Activated naive CD8-positive, alpha-beta T cell (primary cell): ENCODE measurements around the gene RNU5D-1.
"Not testable (repeated sequence)": the region's sequence is repeated elsewhere in the genome, so short reads cannot be mapped to it uniquely, and the experiment has no call there.

Source experiments
- H3K27ac Mint-ChIP-seq: one replicate; pipeline ENCODE4 v1.8.0; 2021; ENCODE audit warnings: mixed read lengths
- H3K27me3 Mint-ChIP-seq: one replicate; pipeline ENCODE4 v1.8.0; 2021; ENCODE audit warnings: mixed read lengths
- H3K36me3 Mint-ChIP-seq: one replicate; pipeline ENCODE4 v1.8.0; 2021; ENCODE audit warnings: mixed read lengths
- H3K4me1 Mint-ChIP-seq: one replicate; pipeline ENCODE4 v1.8.0; 2021; ENCODE audit warnings: low read depth, mixed read lengths
- H3K4me3 Mint-ChIP-seq: one replicate; pipeline ENCODE4 v1.8.0; 2021; ENCODE audit warnings: mild to moderate bottlenecking, mixed read lengths
- H3K9me3 Mint-ChIP-seq: one replicate; pipeline ENCODE4 v1.8.0; 2021; ENCODE audit warnings: low read depth, mixed read lengths

RNU5D-1 gene

DNA sequence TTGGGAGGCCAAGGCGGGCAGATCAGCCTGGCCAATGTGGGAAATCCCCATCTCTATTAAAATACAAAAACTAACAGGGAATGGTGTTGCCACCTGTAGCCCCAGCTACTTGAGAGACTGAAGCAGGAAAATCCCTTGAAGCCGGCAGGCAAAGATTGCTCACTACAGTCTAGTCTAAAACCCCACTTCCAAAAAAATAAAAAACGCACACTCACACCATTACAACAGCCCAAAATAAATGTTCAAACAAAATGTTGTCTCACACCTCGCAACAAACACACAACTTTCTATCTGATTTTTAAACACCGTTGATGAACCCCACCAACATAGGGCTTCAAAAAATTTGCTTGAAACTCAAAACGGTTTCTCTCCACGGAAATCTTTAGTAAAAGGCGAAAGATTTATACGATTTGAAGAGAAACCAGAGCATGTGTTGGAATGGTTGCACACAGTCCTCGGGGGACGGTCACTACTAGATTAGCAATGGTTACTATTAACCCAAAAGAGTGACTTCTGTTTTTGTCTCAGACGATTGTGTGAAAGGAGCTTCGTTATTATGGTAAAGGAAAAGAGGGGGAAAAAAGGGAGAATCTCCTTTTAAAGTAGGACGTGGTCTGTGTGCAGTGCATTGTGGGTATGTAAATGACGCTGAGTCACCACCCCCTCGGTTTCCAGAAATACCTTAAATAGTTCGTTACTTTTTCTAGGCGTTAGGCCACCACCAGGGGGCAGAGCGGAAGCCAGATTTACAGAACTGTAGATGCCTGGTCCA is at the start of gene RNU5D-1:
Gene RNU5D-1, minus strand, starts transcription at position 430 of the 772 bp plus-strand sequence.
- Mint-ChIP-seq H3K36me3 (no peaks in the 10 kb centered on the region), H3K4me1 (peaks cover 36% of the 10 kb centered on the region), H3K4me3 (peak within 1 kb of the TSS; percentile 59), H3K27ac (peak within 1 kb of the TSS; percentile 100), H3K9me3 (no peaks in the 10 kb centered on the region), H3K27me3 (no peaks in the 10 kb centered on the region)

DNA sequence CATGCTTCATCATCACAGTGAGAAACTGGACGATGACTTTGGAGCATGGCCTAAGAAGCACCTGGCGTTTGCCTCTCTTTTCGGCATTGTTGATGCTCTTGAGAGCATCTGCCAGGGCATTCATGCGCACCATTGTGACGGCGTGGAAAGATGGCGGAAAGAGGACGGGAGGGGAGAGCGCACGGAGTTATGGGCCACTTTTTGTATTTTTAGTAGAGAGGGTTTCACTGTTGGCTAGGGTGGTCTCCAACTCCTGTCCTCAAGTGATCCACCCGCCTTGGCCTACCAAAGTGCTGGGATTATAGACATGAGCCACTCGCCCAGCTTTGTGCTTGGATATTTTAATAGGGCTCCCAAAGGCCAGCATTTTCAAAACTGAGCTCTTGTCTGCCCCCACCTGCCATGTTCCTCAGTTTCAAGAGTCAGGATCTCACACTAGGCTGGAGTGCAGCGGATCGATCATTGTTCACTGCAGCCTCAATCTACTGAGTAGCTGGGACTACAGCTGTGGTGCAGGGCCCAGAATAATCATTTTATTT is 49.7 kb upstream of the RNU5D-1 start:
- H3K27me3 Mint-ChIP-seq = no peaks in the 10 kb centered on the region
- peaks cover 29% of the 10 kb centered on the region for H3K36me3 Mint-ChIP-seq
- peak overlapping the region; percentile 61 for H3K27ac Mint-ChIP-seq
- H3K9me3 Mint-ChIP-seq = no peaks in the 10 kb centered on the region
- peak overlapping the region; percentile 51 for H3K4me3 Mint-ChIP-seq
- H3K4me1 Mint-ChIP-seq = peaks cover 48% of the 10 kb centered on the region

DNA sequence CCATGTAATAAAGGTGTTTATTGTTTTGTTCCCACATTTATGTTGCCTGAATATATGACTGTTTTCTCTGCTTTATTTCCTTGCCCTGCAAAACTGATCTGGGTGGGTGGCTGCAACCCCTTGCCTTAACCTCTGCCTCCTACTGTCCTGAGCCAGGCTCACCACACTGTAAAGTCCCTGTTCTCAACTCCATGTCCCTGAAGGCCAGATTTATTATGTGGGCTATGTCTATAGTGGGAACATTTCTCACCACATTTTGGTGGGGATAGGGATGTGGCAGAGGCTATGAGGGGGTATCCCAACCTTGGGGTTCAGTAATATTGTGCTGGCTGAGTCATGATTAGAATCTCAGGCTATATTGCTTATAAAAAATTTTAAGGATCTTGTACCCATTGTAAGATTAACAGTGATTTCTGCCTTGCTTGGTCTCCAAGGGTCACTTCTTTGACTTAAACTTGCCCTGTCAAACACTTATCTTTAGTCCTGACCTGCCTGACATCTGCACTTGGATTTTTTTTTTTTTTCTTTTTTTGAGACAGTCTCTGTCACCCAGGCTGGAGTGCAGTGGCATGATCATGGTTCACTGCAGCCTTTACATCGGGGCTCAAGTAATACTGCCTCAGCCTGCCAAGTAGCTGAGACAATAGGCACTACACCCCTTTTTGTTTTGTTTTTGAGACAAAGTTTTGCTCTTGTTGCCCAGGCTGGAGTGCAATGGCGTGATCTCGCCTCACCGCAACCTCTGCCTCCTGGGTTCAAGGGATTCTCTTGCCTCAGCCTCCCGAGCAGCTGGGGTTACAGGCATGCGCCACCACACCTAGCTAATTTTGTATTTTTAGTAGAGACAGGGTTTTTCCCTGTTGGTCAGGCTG is 48.0 kb upstream of the RNU5D-1 start:
- H3K4me3 Mint-ChIP-seq = peak overlapping the region; percentile 96
- no peaks in the 10 kb centered on the region for H3K9me3 Mint-ChIP-seq
- no peaks in the 10 kb centered on the region for H3K27me3 Mint-ChIP-seq
- H3K27ac Mint-ChIP-seq = peak overlapping the region; percentile 100
- peaks cover 44% of the 10 kb centered on the region for H3K4me1 Mint-ChIP-seq
- peaks cover 29% of the 10 kb centered on the region for H3K36me3 Mint-ChIP-seq

DNA sequence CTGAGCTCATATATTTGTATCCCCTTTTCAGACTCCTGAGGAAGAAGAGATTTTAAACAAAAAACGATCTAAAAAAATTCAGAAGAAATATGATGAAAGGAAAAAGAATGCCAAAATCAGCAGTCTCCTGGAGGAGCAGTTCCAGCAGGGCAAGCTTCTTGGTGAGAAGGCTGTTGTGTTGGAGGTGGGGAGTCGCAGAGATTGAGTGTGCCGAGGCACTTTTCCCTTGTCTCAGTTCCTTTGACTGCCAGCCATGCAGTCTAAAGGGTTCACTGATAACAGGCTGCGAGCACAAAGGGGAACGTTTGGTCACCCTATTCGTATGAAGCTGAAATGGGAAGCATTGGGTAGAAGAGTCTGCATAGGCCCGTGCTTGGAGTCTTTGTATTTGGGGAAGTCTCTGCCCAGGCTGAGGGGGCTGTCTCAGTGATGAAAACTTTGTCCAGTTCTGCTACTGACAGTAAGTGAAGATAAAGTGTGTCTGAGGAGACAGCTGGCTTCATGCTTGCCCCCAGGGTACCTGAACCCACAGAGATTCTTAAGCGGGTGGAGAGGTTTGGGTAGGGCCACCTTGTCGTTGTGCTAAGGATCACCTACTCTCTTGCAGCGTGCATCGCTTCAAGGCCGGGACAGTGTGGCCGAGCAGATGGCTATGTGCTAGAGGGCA is 47.1 kb upstream of the RNU5D-1 start:
- Mint-ChIP-seq H3K27me3 (no peaks in the 10 kb centered on the region), H3K4me3 (peak overlapping the region; percentile 96), H3K36me3 (peaks cover 29% of the 10 kb centered on the region), H3K27ac (peak overlapping the region; percentile 100), H3K9me3 (no peaks in the 10 kb centered on the region), H3K4me1 (peaks cover 38% of the 10 kb centered on the region)

DNA sequence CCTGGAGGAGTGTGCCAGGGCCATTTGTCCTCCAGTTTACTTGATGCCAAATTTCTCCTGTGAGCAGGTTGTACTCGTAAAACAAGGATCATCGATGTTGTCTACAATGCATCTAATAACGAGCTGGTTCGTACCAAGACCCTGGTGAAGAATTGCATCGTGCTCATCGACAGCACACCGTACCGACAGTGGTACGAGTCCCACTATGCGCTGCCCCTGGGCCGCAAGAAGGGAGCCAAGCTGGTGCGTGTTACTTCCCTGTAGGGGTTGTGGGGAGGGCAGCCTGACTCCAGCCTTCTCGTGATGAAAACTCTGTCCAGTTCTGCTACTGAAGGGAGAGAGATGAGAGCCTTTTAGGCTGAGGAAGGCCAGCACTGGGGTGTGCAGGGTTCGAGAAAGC is 46.6 kb upstream of the RNU5D-1 start:
- H3K4me3 Mint-ChIP-seq = peak overlapping the region; percentile 96

DNA sequence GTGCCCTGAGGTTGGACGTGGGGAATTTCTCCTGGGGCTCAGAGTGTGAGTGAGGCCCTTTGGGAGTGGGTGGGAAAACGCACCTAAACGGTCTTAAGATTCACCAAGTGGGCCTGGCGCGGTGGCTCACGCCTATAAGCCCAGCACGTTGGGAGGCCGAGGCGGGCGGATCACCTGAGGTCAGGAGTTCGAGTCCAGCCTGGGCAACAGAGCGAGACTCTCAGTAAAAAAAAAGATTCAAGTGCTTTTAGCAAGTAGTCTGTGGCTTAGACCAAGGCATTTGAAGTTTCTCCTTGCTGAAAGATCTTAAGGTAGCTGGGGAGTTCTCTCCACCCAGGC is 45.7 kb upstream of the RNU5D-1 start:
- Mint-ChIP-seq H3K4me1 (peaks cover 37% of the 10 kb centered on the region), H3K36me3 (peaks cover 31% of the 10 kb centered on the region), H3K27ac (peak overlapping the region; percentile 100), H3K27me3 (no peaks in the 10 kb centered on the region), H3K4me3 (peak overlapping the region; percentile 96), H3K9me3 (no peaks in the 10 kb centered on the region)

More for the DNA sequence above, 46.6 kb upstream of the RNU5D-1 start:
- H3K4me1 Mint-ChIP-seq = peaks cover 37% of the 10 kb centered on the region
- peak overlapping the region; percentile 100 for H3K27ac Mint-ChIP-seq
- peaks cover 31% of the 10 kb centered on the region for H3K36me3 Mint-ChIP-seq
- H3K9me3 Mint-ChIP-seq = no peaks in the 10 kb centered on the region
- H3K27me3 Mint-ChIP-seq = no peaks in the 10 kb centered on the region

DNA sequence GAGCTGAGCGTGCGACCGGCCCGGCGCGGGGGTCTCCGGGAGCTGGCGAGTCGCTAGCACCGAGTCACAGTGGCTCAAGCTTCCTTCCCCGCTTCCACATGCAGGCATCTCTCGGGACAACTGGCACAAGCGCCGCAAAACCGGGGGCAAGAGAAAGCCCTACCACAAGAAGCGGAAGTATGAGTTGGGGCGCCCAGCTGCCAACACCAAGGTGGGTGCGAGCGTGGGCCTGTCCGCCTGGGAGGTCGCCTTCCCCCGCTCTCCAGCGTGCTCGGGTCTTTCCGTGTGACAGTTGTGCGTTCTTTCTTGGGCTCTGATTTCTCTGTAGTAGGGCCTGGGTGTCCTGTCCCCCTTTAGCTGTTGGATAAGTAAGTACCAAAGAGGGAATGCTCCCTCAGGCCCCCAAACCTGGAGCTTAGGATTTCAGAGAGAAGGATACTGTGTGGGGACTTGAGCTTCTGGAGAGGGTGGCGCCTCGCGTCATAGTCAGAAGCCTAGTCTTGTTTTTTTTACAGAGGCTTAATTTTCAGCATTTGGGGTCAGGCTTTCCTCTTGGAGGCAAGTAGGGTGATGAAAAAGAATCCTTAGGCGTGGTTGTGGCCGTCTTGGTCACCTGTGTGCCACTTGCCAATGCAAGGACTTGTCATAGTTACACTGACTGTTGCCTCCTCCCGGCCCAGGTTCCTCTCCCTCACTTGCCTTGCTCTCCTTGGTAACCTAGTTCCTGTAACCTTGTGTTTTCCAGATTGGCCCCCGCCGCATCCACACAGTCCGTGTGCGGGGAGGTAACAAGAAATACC is 45.2 kb upstream of the RNU5D-1 start:
- Mint-ChIP-seq H3K36me3 (peaks cover 26% of the 10 kb centered on the region), H3K9me3 (no peaks in the 10 kb centered on the region), H3K4me3 (peak overlapping the region; percentile 96), H3K4me1 (peaks cover 36% of the 10 kb centered on the region), H3K27me3 (no peaks in the 10 kb centered on the region), H3K27ac (peak overlapping the region; percentile 100)

DNA sequence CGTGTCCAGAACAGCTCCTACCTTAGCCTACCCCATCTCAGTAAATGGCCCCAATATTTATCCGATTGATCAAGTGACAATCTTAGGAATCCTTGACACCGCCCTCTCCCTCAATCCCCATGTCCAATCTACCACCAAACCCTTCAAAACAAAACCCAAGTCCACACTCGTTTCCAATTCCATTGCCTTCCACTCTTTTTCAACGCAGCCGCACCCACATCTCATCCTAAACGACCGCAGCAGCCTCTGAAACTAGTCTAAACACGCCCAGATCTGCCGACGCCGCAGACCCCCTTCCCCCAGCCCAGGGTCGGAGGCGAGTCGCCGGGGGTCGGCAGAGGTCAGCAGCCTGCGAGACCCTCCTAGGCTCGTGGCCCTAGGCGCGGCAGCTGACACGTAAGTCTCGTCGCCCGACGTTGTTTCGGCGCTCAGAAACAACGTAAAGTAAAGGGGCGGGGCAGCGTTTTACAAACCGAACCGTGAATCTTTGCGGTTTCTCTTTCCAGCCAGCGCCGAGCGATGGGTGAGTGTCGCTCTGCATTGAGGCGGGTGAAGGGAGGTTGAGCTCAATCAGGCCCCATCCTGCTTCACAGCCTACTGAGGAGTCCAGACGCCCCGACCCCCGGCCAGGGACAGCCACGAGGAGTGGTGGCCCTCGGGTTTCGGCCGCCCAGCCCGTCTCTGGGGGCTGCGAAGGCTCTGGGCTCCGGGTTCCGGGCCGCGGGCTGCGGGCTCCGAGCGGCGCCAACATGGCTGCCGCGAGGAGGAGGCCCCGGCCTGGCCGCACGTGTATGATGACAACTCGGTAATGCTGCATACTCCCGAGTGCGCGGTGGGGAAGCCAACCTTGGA is 44.3 kb upstream of the RNU5D-1 start, which contains the start of gene RPS8:
Gene RPS8, plus strand, starts transcription at position 463 of the 852 bp plus-strand sequence. Its CDS starts 57 bp downstream, at position 520.
- peak within 1 kb of the TSS; percentile 96 for H3K4me3 Mint-ChIP-seq
- peak within 1 kb of the TSS; percentile 100 for H3K27ac Mint-ChIP-seq
- H3K9me3 Mint-ChIP-seq = no peaks in the 10 kb centered on the region
- peaks cover 33% of the 10 kb centered on the region for H3K4me1 Mint-ChIP-seq
- H3K36me3 Mint-ChIP-seq = peaks cover 23% of the 10 kb centered on the region
- no peaks in the 10 kb centered on the region for H3K27me3 Mint-ChIP-seq

DNA sequence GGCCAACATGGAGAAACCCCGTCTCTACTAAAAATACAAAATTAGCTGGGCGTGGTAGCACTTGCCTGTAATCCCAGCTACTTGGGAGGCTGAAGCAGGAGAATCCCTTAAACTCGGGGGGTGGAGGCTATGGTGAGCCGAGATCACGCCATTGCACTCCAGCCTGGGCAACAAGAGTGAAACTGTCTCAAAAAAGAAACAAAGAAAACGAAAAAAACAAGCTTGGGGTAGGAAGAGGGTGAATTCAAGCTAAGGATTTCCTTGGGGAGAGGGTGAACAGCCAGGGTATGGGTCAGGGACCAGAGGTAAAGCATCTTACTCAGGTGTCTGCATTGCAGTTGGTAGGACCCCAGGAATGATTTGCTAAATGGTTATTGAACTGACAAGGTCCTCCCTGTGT is 35.5 kb upstream of the RNU5D-1 start:
- not testable (repeated sequence) for H3K27me3 Mint-ChIP-seq, H3K9me3 Mint-ChIP-seq, H3K27ac Mint-ChIP-seq, H3K36me3 Mint-ChIP-seq, H3K4me1 Mint-ChIP-seq, H3K4me3 Mint-ChIP-seq

DNA sequence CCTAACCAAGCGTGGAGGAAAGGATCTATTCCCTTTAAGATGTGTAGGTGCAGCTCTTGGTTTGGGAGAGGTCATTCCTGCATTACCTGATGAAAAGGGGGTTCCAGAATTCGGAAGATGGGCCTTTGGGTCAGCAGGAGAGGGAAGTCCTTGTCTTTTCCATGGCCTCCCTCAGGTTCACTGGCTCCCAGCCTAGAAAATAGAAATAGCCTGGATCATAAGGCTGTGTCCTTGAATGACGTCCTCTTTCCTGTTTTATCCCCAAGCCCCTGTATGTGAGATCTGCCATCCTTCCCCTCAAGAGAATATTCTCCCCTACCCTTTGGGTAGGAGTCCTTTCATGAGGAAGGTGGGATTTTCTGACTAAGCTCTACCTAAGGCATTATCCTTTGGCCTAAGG is 29.9 kb upstream of the RNU5D-1 start:
- Mint-ChIP-seq H3K27me3 (no peaks in the 10 kb centered on the region), H3K4me3 (no peak overlapping the region), H3K36me3 (peaks cover 4% of the 10 kb centered on the region), H3K9me3 (no peaks in the 10 kb centered on the region), H3K27ac (no peak overlapping the region), H3K4me1 (peaks cover 5% of the 10 kb centered on the region)

DNA sequence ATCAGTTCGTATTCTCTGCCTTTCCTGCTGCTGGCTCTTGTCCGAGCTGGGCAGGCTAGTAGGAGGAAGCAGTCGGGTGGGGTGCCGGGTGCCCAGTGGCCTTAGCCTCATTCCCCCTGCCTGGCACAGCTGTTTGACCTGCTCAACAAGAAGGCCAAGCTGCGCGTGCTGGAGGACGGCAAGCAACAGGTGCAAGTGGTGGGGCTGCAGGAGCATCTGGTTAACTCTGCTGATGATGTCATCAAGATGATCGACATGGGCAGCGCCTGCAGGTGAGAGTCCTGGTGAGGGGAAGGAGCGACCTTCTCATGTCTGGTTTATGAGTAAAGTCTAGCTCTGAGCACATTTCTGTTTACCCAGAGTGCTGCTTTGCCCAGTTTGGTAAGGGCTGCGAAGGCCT is 28.1 kb upstream of the RNU5D-1 start:
- H3K27me3 Mint-ChIP-seq = no peaks in the 10 kb centered on the region
- no peak overlapping the region for H3K4me3 Mint-ChIP-seq
- no peaks in the 10 kb centered on the region for H3K9me3 Mint-ChIP-seq
- peaks cover 6% of the 10 kb centered on the region for H3K36me3 Mint-ChIP-seq
- H3K27ac Mint-ChIP-seq = no peak overlapping the region
- H3K4me1 Mint-ChIP-seq = peaks cover 10% of the 10 kb centered on the region

DNA sequence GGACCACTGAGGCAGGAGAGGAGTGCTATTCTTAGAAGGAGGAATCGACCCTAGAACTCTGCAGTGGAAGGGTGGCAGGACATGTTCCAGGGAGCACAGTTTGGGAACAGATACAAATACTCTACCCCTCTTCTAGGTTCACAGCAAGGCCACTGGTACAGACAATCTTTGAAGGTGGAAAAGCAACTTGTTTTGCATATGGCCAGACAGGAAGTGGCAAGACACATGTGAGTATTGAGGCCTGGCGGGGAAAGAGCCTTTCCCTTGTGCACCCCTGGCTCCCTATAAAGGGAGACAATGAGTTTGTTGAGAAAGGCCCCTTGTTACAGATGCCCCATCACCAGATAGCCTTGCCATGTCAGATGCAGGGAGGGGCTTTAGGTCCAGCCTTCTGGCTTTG is 26.4 kb upstream of the RNU5D-1 start:
- Mint-ChIP-seq H3K36me3 (peaks cover 6% of the 10 kb centered on the region), H3K9me3 (no peaks in the 10 kb centered on the region), H3K4me3 (no peak overlapping the region), H3K27ac (no peak overlapping the region), H3K27me3 (no peaks in the 10 kb centered on the region), H3K4me1 (peaks cover 21% of the 10 kb centered on the region)

DNA sequence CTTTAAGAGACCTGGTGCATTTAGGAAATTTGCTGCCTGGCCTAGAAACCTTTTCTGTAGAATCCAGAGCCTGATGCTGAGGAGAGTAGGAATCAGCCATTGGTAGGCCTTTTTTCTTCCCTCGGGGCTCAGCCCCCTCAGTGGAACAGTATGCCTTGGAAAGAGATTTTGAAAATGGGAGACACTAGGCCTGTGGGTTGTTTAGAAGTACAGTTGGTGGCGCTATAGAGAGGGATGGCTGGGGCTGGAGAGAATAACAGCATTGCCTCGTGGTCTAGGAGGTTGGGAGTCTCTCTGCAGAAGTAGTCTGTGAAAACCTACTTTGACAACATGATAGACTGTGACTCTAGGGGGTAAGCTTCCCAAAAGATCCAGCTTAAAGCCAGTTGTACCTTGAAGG is 16.9 kb upstream of the RNU5D-1 start:
- Mint-ChIP-seq H3K36me3 (no peaks in the 10 kb centered on the region), H3K4me1 (peaks cover 5% of the 10 kb centered on the region), H3K4me3 (no peak overlapping the region), H3K27ac (no peak overlapping the region), H3K27me3 (no peaks in the 10 kb centered on the region), H3K9me3 (no peaks in the 10 kb centered on the region)
